SH-SY5Y (cell line): ENCODE measurements around the gene SLC4A4.

ENCODE experiments used
- GATA2 ChIP-seq: IDR thresholded peaks from 2 replicates; pipeline ENCODE4 v1.6.1; 2011; ENCODE audit warnings: mild to moderate bottlenecking, low read depth, low read length
- GATA3 ChIP-seq: IDR thresholded peaks from 2 replicates; pipeline ENCODE4 v1.6.1; 2011; ENCODE audit warnings: low read depth, mild to moderate bottlenecking, low read length, moderate library complexity

DNA sequence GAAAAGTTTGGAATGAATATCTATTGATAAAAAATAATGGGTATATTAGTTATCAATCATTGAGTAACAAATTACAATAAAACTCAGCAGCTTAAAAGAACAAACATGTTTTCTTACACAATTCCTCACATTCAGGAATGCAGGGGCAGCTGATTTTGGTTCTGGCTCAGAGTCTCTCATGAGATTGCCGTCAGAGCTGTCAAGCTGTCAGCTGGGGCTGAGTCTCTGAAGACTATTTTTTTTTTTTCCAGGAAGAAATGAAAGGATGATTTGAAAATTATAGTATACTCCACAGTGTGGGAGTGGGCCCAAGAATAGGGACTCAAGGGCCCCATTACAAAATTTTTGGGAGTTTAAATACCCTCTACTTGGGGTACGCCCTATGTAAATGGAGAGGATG is 226.0 kb downstream of the SLC4A4 start:
- TF ChIP-seq GATA2, result no peak
- no peak for TF ChIP-seq GATA3
